AG04449 (cell line): ENCODE results near the gene CSNK1G2.
"Not testable (repeated sequence)": the region's sequence is repeated elsewhere in the genome, so short reads cannot be mapped to it uniquely, and the experiment has no call there.

Experiments used
- CTCF ChIA-PET: fragments of 350-600 bp; formaldehyde crosslinking; extraction: SDS; loops from one replicate; lab custom pipeline; 2021; ENCODE audit warnings: antibody characterized with exemption; lab: Yijun Ruan, JAX
- POLR2A ChIA-PET: fragments of 400-600, 350-600 bp; formaldehyde crosslinking; extraction: SDS; loops from one replicate; lab custom pipeline; 2020; ENCODE audit warnings: antibody characterized with exemption, inconsistent platforms; lab: Yijun Ruan, JAX
- DNase-seq: peaks from one replicate; pipeline ENCODE4 v3.0.0-alpha.2; 2010; ENCODE audit warnings: low read depth, low spot score
- H3K4me3 ChIP-seq: 2 replicates; pipeline ENCODE4 v1.5.1; 2011; ENCODE audit warnings: low read depth, mild to moderate bottlenecking, control low read depth, low read length
- TF ChIP-seq, protein P1 (sequence below): IDR thresholded peaks from one replicate; pipeline ENCODE4 v1.5.1; 2011; ENCODE audit warnings: mild to moderate bottlenecking, moderate library complexity, low read length, control low read depth, inconsistent platforms; ENCODE audit not compliant: insufficient read depth; ENCODE audit errors: missing control alignments

The CSNK1G2 gene

GRCh38 chr19:1986357-1987162, 45.6 kb downstream of the CSNK1G2 start:
- H3K4me3 ChIP-seq: no peak overlapping the region
- ChIA-PET CTCF (no interaction called here), POLR2A (no interaction called here)
- TF ChIP-seq, protein P1, sequence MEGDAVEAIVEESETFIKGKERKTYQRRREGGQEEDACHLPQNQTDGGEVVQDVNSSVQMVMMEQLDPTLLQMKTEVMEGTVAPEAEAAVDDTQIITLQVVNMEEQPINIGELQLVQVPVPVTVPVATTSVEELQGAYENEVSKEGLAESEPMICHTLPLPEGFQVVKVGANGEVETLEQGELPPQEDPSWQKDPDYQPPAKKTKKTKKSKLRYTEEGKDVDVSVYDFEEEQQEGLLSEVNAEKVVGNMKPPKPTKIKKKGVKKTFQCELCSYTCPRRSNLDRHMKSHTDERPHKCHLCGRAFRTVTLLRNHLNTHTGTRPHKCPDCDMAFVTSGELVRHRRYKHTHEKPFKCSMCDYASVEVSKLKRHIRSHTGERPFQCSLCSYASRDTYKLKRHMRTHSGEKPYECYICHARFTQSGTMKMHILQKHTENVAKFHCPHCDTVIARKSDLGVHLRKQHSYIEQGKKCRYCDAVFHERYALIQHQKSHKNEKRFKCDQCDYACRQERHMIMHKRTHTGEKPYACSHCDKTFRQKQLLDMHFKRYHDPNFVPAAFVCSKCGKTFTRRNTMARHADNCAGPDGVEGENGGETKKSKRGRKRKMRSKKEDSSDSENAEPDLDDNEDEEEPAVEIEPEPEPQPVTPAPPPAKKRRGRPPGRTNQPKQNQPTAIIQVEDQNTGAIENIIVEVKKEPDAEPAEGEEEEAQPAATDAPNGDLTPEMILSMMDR: no peak
- DNase-seq: no peak

- no peak for DNase-seq
- POLR2A ChIA-PET: no interaction called here
- no peak overlapping the region for H3K4me3 ChIP-seq
- TF ChIP-seq, protein P1: no peak
- CTCF ChIA-PET: no interaction called here
Observed at GRCh38 chr19:1987197-1988187, 46.5 kb downstream of the CSNK1G2 start.

DNA sequence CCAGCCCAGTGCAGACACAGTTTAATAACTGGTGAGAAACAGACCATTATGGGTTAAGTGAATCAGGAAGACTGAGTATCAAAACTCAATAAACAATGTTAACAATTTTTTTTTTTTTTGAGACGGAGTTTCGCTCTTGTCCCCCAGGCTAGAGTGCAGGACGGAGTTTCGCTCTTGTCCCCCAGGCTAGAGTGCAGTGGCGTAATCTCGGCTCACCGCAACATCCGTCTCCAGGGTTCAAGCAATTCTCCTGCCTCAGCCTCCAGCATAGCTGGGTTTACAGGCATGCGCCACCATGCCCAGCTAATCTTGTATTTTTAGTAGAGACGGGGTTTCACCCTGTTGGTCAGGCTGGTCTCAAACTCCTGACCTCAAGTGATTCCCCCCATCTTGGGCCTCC, 47.5 kb downstream of the CSNK1G2 start:
- POLR2A ChIA-PET, H3K4me3 ChIP-seq, CTCF ChIA-PET, DNase-seq: not testable (repeated sequence)

GRCh38 chr19:1989513-1990229, 48.7 kb downstream of the CSNK1G2 start:
- TF ChIP-seq, protein P1: no peak
- ChIA-PET CTCF (interaction anchor here (1.0 kb wide), 1 partner anchor 60 kb away, joined by 3 read pairs; no protein-coding TSS in a partner anchor), POLR2A (no interaction called here)
- no peak for DNase-seq
- H3K4me3 ChIP-seq: no peak overlapping the region

DNA sequence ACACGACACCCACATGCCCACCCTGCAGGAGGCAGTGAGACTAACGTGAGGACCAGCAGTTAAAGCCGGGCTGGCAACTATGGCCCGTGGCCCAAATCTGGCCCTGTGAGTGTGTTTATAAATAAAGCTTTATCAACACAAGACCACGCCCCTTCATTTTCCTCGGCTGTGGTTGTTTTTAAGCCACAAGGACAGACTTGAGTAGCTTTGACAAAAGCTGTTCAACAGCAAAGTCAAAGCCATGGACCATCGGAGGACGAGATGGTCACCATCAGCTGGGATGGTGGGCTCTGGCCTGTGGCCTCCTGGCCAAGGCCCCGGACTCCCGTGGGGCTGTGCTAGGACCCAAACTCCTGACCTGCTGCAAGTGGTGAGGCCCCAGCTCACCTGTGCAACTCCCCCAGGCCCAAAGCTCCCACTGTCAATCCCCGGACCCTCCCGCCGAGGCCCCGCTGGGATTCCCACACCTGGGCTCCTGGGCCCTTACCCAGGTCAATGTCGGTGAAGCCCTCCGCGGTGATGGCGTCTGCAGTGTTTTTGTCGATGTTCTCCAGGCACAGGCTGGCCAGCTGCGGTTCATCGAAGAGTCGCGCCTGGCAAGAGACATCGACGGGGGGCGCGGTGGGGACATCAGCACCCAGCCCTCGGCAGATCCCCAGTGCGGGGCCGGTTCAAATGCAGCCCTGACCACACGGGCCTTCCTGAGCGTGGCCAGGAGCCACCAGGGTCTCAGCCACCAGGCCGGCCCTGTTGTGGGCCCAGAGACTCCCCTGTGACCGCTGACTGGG, 49.5 kb downstream of the CSNK1G2 start:
- TF ChIP-seq, protein P1: no peak
- DNase-seq: no peak
- H3K4me3 ChIP-seq: no peak overlapping the region
- CTCF ChIA-PET: interaction anchor here (1.0 kb wide), 1 partner anchor 61 kb away, joined by 3 read pairs; no protein-coding TSS in a partner anchor
- POLR2A ChIA-PET: no interaction called here
